ENCODE data around the gene GPR65. TPM values are rescaled to one million over a fixed set of nuclear protein-coding genes. Genes with fewer than 3 reads are reported as not detected.

GPR65 gene
- total RNA-seq, 1 donor from 2014 or later = 13.4 TPM

DNA sequence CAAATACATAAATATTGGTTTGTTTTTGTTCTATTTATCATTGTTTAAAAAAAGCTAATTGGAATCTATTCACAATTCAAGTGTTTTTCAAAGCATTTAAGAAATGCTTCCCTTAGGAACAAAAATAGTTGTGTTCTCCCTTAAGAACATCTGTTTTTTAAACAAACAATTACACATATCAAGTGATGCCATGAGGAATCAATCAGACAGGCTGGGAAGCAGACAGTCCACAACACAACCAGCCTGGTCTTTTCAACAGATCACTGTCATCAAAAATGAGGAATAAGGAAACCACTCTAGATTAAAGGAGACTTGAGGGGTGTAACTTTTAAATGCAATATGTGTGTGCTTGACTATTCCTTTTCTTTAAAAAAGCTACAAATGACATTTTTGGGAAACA, 37.4 kb upstream of the GPR65 start:
- Histone ChIP-seq H3K27me3 (ENCODE audit: low read depth) (no peaks in the 10 kb centered on the region), H3K4me3 (no peak overlapping the region), H3K4me1 (no peaks in the 10 kb centered on the region), H3K36me3 (peaks cover 58% of the 10 kb centered on the region), H3K9me3 (no peaks in the 10 kb centered on the region), H3K27ac (no peak overlapping the region)
- no peak for DNase-seq
- intact Hi-C loops (cut with DNase I) = no loop called here
- no peak for ATAC-seq
- TF ChIP-seq, protein P1, sequence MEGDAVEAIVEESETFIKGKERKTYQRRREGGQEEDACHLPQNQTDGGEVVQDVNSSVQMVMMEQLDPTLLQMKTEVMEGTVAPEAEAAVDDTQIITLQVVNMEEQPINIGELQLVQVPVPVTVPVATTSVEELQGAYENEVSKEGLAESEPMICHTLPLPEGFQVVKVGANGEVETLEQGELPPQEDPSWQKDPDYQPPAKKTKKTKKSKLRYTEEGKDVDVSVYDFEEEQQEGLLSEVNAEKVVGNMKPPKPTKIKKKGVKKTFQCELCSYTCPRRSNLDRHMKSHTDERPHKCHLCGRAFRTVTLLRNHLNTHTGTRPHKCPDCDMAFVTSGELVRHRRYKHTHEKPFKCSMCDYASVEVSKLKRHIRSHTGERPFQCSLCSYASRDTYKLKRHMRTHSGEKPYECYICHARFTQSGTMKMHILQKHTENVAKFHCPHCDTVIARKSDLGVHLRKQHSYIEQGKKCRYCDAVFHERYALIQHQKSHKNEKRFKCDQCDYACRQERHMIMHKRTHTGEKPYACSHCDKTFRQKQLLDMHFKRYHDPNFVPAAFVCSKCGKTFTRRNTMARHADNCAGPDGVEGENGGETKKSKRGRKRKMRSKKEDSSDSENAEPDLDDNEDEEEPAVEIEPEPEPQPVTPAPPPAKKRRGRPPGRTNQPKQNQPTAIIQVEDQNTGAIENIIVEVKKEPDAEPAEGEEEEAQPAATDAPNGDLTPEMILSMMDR (IDR thresholded peaks at IDR 0.05) = no peak

DNA sequence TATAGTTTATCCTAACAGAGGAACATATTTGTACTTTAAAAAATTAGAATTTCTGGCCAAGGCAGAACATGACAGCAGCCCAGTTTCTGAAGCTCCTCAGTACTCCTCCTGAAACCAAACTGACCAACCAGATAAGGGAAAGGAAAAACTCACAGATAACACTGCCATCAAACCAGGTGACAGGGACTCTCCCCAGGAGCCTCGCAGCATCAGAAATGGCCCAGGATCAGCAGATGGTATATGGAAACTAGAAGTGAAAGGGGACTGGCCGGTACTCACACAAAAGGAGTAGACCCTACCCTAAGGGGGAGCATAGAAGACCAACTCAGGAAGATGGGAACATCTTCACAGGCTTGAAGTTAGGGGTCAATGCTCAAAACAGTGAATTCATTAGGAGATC, 33.9 kb upstream of the GPR65 start:
- H3K27ac ChIP-seq = no peak overlapping the region
- H3K27me3 ChIP-seq (ENCODE audit: low read depth) = no peaks in the 10 kb centered on the region
- H3K9me3 ChIP-seq = no peaks in the 10 kb centered on the region
- intact Hi-C loops (cut with DNase I) = no loop called here
- no peaks in the 10 kb centered on the region for H3K4me1 ChIP-seq
- H3K36me3 ChIP-seq = peaks cover 55% of the 10 kb centered on the region
- DNase-seq = no peak
- no peak overlapping the region for H3K4me3 ChIP-seq
- TF ChIP-seq, protein P1 (IDR thresholded peaks at IDR 0.05) = no peak
- ATAC-seq = no peak

DNA sequence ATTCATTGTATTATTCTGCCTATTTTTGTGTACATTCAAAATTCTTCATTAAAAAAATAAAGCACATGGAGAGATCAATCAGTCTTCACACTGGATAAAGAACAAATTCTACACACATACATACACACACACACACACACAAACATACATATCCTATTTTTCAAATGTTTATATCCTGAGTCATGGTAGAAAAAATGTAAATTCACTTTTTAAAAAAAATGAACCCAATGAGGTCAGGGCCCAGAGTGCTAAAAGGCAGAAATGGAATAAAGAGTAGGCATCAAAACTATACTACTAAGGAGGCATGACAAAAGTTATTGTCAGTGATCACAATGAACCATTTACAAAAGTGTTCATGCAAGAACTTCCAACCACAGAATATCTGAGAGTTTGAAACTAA, 29.3 kb upstream of the GPR65 start:
- Histone ChIP-seq H3K36me3 (peaks cover 52% of the 10 kb centered on the region), H3K27ac (no peak overlapping the region), H3K4me3 (no peak overlapping the region), H3K27me3 (ENCODE audit: low read depth) (no peaks in the 10 kb centered on the region), H3K4me1 (no peaks in the 10 kb centered on the region), H3K9me3 (no peaks in the 10 kb centered on the region)
- intact Hi-C loops (cut with DNase I) = no loop called here
- no peak for DNase-seq
- TF ChIP-seq, protein P1 (IDR thresholded peaks at IDR 0.05) = no peak
- ATAC-seq = no peak

DNA sequence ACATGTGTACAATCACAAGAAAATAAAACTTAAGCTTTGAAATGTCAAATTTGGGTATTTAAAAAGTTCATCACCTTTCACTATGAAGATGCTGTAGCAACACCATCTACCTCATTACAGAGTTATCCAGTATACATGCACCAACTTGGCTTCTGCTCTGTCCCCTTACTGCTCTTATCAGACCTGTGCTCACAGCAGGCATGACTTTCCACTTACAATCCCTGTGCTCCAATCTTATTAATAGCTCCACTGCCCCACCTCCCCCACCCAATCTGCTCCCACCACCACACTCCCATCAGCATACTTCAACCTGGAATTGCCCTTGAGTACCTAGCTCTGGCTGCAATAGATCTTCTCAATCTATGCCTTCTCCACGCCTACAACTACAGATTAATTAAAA, 25.2 kb upstream of the GPR65 start:
- intact Hi-C loops (cut with DNase I) = no loop called here
- DNase-seq (no peak), ATAC-seq (no peak)
- H3K36me3 ChIP-seq = peaks cover 61% of the 10 kb centered on the region
- no peaks in the 10 kb centered on the region for H3K27me3 ChIP-seq (ENCODE audit: low read depth)
- H3K27ac ChIP-seq = no peak overlapping the region
- TF ChIP-seq, protein P1 (IDR thresholded peaks at IDR 0.05) = no peak
- no peaks in the 10 kb centered on the region for H3K9me3 ChIP-seq
- no peaks in the 10 kb centered on the region for H3K4me1 ChIP-seq
- no peak overlapping the region for H3K4me3 ChIP-seq

DNA sequence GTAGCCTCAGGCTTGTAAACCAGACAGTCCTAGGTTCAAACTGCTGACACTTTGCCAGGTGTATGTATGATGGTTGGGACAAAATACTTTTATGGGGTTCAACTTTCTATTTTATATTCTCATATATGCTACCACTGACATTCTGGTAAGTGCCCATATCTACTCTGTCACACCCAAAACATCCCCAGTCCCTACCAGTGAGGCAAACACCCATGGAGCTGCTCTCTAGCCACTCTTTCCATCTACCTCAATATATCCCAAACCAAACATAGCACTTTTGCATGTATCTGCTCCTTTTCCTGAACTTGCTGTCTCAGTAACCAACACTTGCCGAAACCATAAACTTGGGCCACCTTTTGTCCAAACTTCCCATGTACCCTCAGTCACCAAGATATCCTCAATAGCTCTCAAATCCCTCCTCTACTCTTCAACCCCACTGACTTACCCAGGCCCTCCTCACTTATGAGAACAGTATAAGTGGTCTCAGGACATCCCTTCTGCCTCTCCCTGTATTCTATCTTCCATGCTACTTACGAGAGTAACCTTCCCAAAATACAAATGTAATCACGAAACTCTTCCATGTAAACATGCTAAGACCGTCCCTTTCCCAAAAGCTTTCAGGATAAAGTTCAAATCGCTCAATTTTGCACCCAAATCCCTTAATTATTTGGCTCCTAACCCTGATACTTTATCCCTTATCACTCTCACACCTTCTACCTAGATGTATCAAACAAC, 15.5 kb upstream of the GPR65 start:
- peaks cover 30% of the 10 kb centered on the region for H3K4me1 ChIP-seq
- ATAC-seq (no peak), DNase-seq (no peak)
- TF ChIP-seq, protein P1 (IDR thresholded peaks at IDR 0.05) = no peak
- H3K36me3 ChIP-seq = peaks cover 27% of the 10 kb centered on the region
- no peaks in the 10 kb centered on the region for H3K27me3 ChIP-seq (ENCODE audit: low read depth)
- no peak overlapping the region for H3K27ac ChIP-seq
- no peak overlapping the region for H3K4me3 ChIP-seq
- no peaks in the 10 kb centered on the region for H3K9me3 ChIP-seq
- intact Hi-C loops (cut with DNase I) = no loop called here
